Stomach (tissue), 4 donors: ENCODE data around the gene CDHR5.

ENCODE experiments used
- CTCF ChIP-seq, 7 experiments: fragments of 450-650 bp in 4 of 7; fragments of 200-600 bp in 3 of 7; sonication (generic) in 3 of 7; IDR thresholded peaks; one replicate each; pipeline ENCODE4 v1.5.1; 2016 to 2019; ENCODE audit warnings: antibody characterized with exemption in 7 of 7, control low read depth in 2 of 7, mild to moderate bottlenecking in 1 of 7
- POLR2AphosphoS5 ChIP-seq, 3 donors: sonication (generic); formaldehyde crosslinking; IDR thresholded peaks; one replicate each; pipeline ENCODE4 v1.6.1; 2016; ENCODE audit warnings: antibody characterized with exemption in 3 of 3

- TF ChIP-seq POLR2AphosphoS5 (IDR thresholded peaks at IDR 0.05) (no peak), CTCF (IDR thresholded peaks at IDR 0.05) (no peak)
Observed at GRCh38 chr11:656866-657265, 32.1 kb upstream of the CDHR5 start.
